Measurements from ENCODE around the gene PNLIPRP2. TPM values are rescaled to one million over a fixed set of nuclear protein-coding genes. Genes with fewer than 3 reads are reported as not detected.

The PNLIPRP2 gene
- total RNA-seq, 4 donors from 2014 or later = not detected

DNA sequence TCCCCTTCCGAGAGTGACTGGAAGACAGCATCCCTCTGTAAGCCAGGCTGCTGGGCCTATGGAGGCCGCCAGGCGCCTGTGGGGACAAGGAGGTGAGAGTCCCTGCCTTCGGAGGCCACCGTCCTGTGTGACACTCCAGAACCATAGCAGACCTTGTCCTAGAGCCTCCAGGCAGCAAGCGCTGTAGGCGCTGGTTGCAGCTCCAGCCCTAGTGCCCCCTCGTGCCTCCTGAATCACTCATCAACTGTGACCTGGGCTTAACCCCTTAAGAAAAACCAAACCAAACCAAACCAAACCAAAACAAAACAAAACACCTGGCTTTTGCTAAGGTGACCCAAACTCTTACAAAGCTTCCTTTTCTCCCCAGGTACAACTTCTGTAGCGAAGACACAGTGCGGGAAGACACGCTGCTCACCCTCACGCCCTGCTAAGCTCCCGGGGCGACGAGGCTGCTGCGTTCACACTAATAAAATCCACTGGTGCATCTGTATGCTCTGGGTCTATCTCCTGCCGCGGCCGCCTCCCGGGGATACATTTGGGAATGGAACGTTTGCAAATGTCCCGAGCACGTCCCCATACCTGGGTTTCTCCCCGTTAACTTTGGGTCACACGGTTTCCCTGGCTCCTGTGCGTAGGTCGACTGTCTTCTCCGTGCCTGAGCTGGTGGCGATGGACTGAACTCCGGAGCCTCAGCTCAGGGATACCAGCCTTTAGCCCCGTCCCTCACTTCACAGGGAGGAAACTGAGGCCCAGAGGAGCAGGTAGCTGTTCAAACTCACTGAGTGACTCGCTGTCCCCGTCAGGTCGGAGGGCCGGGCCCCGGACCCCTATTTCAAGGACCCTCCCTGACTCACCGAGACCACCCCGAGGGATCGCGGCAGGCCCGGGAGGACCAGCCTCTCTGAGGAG lies 11.8 kb upstream of the PNLIPRP2 start:
- no peak overlapping the region for H3K27ac ChIP-seq
- H3K27me3 ChIP-seq = peaks cover 0 to 40% (median 0%) of the 10 kb centered on the region in 4 donors
- 38 to 42% methylated on average over 23 to 26 of the region's 41 CpGs for WGBS, 2 donors
- H3K9me3 ChIP-seq = no peaks in the 10 kb centered on the region
- TF ChIP-seq, protein P1, sequence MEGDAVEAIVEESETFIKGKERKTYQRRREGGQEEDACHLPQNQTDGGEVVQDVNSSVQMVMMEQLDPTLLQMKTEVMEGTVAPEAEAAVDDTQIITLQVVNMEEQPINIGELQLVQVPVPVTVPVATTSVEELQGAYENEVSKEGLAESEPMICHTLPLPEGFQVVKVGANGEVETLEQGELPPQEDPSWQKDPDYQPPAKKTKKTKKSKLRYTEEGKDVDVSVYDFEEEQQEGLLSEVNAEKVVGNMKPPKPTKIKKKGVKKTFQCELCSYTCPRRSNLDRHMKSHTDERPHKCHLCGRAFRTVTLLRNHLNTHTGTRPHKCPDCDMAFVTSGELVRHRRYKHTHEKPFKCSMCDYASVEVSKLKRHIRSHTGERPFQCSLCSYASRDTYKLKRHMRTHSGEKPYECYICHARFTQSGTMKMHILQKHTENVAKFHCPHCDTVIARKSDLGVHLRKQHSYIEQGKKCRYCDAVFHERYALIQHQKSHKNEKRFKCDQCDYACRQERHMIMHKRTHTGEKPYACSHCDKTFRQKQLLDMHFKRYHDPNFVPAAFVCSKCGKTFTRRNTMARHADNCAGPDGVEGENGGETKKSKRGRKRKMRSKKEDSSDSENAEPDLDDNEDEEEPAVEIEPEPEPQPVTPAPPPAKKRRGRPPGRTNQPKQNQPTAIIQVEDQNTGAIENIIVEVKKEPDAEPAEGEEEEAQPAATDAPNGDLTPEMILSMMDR (IDR thresholded peaks at IDR 0.05) = no peak
- TF ChIP-seq POLR2A (IDR thresholded peaks at IDR 0.05) = no peak
- peaks cover 0 to 9% (median 0%) of the 10 kb centered on the region in 3 donors for H3K4me1 ChIP-seq
- no peak for DNase-seq
- intact Hi-C loops (cut with DNase I) = no loop called here
- H3K36me3 ChIP-seq = no peaks in the 10 kb centered on the region
- H3K4me3 ChIP-seq = peak overlapping the region; percentile 8 to 53 (median 29)

DNA sequence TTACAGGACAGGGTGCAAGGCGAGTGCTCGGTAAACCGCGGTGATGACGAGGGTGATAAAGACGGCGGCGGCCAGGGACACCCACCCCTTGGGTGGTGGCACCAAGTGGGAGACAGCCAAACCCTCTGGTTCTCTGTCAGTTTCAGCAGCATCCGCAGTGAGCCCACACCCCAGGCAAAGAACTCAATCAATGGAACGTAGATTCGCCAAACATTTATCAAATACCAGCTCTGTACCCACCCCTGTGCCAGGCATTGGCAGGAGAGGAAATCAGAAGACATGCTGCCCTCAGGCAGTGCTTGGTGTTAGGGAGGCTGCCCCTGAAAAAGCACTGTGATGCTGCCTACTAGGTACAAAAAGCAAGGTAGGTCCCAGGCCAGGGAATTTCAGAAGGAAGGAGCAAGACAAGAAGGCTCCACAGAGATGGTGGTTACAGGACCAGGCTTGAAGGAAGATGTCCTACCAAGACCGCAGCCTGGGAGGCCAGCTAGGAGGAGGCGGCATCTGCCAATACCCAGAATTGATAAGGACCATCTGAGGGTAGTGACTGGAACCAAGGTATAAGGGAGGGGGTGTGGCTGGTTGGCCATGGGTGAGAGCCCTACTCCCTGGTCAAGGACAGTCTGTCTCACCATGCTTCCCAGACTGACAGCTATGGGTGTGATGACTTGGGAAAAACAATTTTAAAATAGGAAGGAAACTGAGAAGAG lies 10.2 kb upstream of the PNLIPRP2 start:
- H3K36me3 ChIP-seq = no peaks in the 10 kb centered on the region
- no peak overlapping the region for H3K27ac ChIP-seq
- no peaks in the 10 kb centered on the region for H3K9me3 ChIP-seq
- no peak for DNase-seq
- intact Hi-C loops (cut with DNase I) = no loop called here
- peaks cover 0 to 40% (median 0%) of the 10 kb centered on the region in 4 donors for H3K27me3 ChIP-seq
- WGBS, 2 donors = 92 to 96% methylated on average over 2 to 7 of the region's 13 CpGs
- TF ChIP-seq, protein P1 (IDR thresholded peaks at IDR 0.05) = no peak
- no peak for TF ChIP-seq POLR2A (IDR thresholded peaks at IDR 0.05)
- no peak overlapping the region for H3K4me3 ChIP-seq
- H3K4me1 ChIP-seq = peaks cover 0 to 9% (median 0%) of the 10 kb centered on the region in 3 donors

DNA sequence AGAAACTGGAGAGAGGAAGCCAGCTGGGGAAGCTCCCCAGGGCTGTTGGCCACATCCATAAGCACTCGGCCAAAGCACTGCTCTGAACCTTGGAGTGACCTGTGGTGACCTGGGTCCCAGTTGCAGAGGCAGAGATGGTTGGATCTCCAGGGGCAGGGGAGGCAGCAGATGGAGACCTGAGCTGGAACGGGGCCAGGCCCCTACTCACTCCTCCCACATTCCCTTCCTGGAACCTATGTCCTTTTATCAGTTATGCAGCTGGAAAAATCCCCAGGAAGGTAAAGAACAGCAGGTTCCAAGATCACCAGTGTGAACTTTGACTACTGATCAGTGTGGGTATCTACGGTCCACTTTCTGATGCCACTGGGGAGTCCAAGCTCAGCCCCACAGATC lies 9.6 kb upstream of the PNLIPRP2 start:
- no peak overlapping the region for H3K4me3 ChIP-seq
- WGBS, 2 donors = 54 to 79% methylated on average over 3 of the region's 3 CpGs
- no peaks in the 10 kb centered on the region for H3K36me3 ChIP-seq
- intact Hi-C loops (cut with DNase I) = no loop called here
- DNase-seq = no peak
- H3K27ac ChIP-seq = no peak overlapping the region
- no peak for TF ChIP-seq POLR2A (IDR thresholded peaks at IDR 0.05)
- TF ChIP-seq, protein P1 (IDR thresholded peaks at IDR 0.05) = no peak
- peaks cover 0 to 38% (median 0%) of the 10 kb centered on the region in 4 donors for H3K27me3 ChIP-seq
- H3K9me3 ChIP-seq = no peaks in the 10 kb centered on the region
- H3K4me1 ChIP-seq = peaks cover 0 to 9% (median 0%) of the 10 kb centered on the region in 3 donors

DNA sequence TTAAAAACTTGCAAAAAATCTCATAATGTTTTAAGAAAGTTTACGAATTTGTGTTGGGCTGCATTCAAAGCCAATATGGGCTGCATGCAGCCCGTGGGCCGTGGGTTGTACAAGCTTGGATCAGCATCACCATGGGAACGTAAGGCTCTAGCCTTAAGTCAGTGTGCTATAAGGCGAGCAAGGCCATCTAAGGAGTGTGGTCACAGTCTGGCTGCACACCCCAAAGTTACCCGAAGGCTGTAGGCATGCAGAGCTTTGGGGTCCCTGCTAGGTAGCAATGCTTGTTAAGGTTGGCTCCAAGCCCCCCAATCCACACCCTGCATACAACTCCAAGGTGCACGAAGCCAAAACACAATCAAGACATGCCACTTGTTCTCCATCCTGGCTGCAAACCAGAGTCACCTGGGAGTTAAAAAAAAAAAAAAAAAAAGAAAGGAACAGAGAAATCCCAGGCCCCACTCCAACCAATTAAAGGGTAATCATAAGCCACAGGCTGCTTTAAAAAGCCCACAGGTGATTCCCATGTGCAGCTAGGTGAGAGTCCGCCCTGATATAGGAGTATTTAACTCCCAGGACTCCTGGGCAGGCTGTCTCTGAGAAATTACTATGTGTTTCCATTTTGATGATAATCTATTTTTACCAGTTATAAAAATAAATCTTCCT lies 8.5 kb upstream of the PNLIPRP2 start:
- no peak for TF ChIP-seq POLR2A (IDR thresholded peaks at IDR 0.05)
- TF ChIP-seq, protein P1 (IDR thresholded peaks at IDR 0.05) = no peak
- Histone ChIP-seq H3K4me1 (peaks cover 0 to 9% (median 0%) of the 10 kb centered on the region in 3 donors), H3K27ac (no peak overlapping the region), H3K36me3 (no peaks in the 10 kb centered on the region), H3K27me3 (peaks cover 0 to 34% (median 0%) of the 10 kb centered on the region in 4 donors), H3K4me3 (no peak overlapping the region), H3K9me3 (no peaks in the 10 kb centered on the region)
- no peak for DNase-seq
- intact Hi-C loops (cut with DNase I) = no loop called here
- WGBS, 2 donors = 71 to 80% methylated on average over 7 to 8 of the region's 8 CpGs

Data from esophagus squamous epithelium (tissue), 5 donors.